Right ventricle myocardium inferior (tissue), 1 donor: ENCODE results near the gene MYLK4. TPM values are rescaled to one million over a fixed set of nuclear protein-coding genes. Genes with fewer than 3 reads are reported as not detected.

Source experiments
- ATAC-seq: fragments of 200-7000 bp; cut with Tn5 transposase; one replicate; pipeline ENCODE4 v1.9.1; 2020; ENCODE audit warnings: mild to moderate bottlenecking, moderate library complexity
- DNase-seq: peaks from one replicate; pipeline ENCODE4 v3.0.0; 2021; ENCODE audit errors: missing footprints
- intact Hi-C: fragments of 100-400 bp; cut with DNase I; formaldehyde crosslinking; loops from one replicate; pipeline ENCODE4 v1.11.0; 2022
- long read RNA-seq: library from polyadenylated mRNA; unstranded; transcript quantifications from one replicate; pipeline ENCODE4 v2.0.0, GENCODE V29; 2021
- total RNA-seq: library from RNA; stranded (reverse); fragmentation: NEBNext Ultra II Directional; extraction: Animal tissue kit (Norgen Biotek cat#: 25700); gene quantifications from one replicate; pipeline ENCODE4 v1.2.1, GENCODE V29; 2021
- donor health status: DM: no; HTN: yes; CAD: no; lungs with severe emphysema.

MYLK4 gene
- total RNA-seq: 2.0 TPM
- long read RNA-seq, partial matches to known transcripts: 0 of 3 reads
- long read RNA-seq, other reads (novel, unspliced or antisense): 3 of 3 reads

- intact Hi-C loops: no loop called here
- DNase-seq (no peak), ATAC-seq (no peak)
Measured at GRCh38 chr6:2750832-2751231, at the start of gene MYLK4. TSS of gene MYLK4 (minus strand) at chr6:2750922. CDS start at chr6:2749294, 1,628 bp downstream.

- intact Hi-C loops: no loop called here
- ATAC-seq (no peak), DNase-seq (no peak)
Measured at GRCh38 chr6:2799936-2800527, 49.3 kb upstream of the MYLK4 start.

DNA sequence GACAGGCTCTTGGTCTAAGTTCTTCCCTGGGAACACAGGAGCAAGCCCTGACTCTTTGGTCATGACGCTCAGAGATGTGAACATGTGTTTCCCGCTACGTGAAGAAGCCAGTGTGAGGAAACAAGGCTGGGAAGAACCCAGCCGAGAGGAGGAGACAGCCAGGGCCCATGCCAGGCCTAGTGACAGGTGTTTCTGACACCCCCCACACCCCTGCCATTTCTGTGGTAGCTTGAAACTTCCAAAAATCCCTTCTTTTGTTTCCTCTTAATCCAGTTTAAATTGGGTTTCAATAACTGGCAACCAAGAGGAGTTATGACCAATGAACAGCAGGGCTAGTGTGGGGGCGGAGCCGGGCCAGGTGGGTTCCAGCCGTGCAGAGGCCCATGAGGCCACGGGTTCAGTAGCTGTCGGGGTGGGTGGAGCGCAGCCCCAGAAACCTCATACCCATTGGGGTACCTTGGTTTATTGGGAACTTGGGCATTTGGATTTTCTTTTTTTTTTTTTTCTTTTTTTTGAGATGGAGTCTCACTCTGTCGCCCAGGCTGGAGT, 47.9 kb upstream of the MYLK4 start:
- DNase-seq (no peak), ATAC-seq (no peak)
- intact Hi-C loops: no loop called here

DNA sequence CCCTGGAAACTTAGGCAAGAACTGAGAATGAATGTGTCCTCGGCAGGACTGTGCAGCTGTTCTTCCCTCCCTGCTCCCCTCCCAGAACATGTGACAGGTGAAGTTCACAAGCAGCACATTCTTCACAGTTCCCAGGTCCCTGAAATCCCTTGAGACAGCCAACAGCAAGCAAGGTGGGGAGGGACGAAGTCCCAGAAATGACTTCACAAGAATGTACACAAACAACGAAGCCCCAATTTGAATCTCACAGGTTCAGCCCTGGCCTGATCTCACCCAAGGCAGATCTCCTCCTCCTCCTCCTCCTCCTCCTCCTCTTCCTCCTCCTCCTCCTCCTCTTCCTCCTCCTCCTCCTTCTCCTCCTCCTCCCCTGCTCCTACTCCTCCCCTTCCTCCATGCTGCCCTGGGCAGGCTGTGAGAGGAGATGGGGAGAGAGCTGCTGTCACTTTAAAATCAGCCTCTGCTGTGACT, 46.9 kb upstream of the MYLK4 start:
- no peak for ATAC-seq
- intact Hi-C loops: no loop called here
- no peak for DNase-seq

DNA sequence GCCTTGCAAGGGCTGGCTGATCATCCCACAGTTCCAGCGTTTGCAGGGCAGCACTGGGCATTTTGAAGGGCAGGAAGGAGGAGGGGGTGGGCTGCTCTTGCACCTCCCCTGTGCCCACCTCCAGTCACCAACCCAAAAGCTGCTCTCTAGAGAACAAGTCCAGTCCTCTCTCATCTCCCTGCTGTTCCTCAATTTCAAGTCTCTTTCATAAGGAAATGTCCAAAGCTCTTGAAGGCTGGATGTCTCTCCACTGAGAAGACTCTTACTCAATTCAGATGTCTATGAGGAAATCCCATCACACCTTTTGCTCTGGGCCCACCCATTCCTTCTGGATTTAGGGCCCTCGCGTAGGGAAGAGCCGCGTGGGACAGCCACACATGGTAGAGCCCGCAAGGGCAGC, 46.1 kb upstream of the MYLK4 start:
- DNase-seq: no peak
- ATAC-seq: no peak
- intact Hi-C loops: no loop called here

- ATAC-seq (no peak), DNase-seq (no peak)
- intact Hi-C loops: no loop called here
Measured at GRCh38 chr6:2795956-2796355, 45.2 kb upstream of the MYLK4 start.

- ATAC-seq: no peak
- intact Hi-C loops: no loop called here
Measured at GRCh38 chr6:2795162-2795561, 44.4 kb upstream of the MYLK4 start.

DNA sequence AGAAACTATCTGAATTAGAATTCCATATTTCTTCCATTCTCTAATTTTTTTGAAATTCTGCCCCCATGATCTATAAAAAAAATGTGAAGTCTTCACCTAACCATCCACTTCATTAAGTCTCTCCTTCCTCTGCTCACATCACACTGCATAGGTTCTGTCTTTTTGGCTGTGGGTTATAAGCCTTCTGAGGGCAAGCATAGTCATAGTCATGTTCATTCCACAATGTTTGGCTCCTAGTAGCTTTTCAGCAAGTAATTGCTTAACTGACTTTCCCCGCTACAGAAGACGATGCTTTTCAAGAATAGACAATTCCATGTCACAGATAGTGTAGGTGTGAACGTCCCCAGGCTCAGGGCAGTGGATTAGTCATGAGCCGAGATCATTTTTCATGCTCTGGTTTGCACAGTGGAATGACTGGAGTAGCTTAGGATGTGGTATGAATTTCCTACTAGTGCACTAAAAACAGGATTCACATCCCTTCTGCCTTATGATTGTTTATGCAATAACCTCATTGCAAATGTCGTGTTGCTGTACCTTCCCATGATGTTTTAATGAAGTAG, 43.5 kb upstream of the MYLK4 start:
- intact Hi-C loops: loop anchor here (5.0 kb wide), 2 partner anchors 33 to 118 kb away; no protein-coding TSS in a partner anchor
- no peak for ATAC-seq
- DNase-seq: no peak

More at GRCh38 chr6:2795162-2795561, 44.4 kb upstream of the MYLK4 start:
- no peak for DNase-seq

- ATAC-seq (peak; percentile 20), DNase-seq (no peak)
- intact Hi-C loops: loop anchor here (5.0 kb wide), 2 partner anchors 34 to 119 kb away; no protein-coding TSS in a partner anchor
Measured at GRCh38 chr6:2793534-2794151, 42.9 kb upstream of the MYLK4 start.

GRCh38 chr6:2792330-2793110, 41.8 kb upstream of the MYLK4 start:
- intact Hi-C loops: loop anchor here (5.0 kb wide), 2 partner anchors 35 to 120 kb away; no protein-coding TSS in a partner anchor
- no peak for DNase-seq
- ATAC-seq: no peak

GRCh38 chr6:2791450-2791974, 40.8 kb upstream of the MYLK4 start:
- DNase-seq: no peak
- ATAC-seq: peak; percentile 3
- intact Hi-C loops: loop anchor here (1.0 to 5.0 kb wide), 5 partner anchors 36 to 197 kb away; partner anchors contain the start of gene SERPINB1

- DNase-seq (no peak), ATAC-seq (peak; percentile 89)
- intact Hi-C loops: loop anchor here (1.0 to 5.0 kb wide), 5 partner anchors 36 to 197 kb away; partner anchors contain the start of gene SERPINB1
Measured at GRCh38 chr6:2790588-2791449, 40.1 kb upstream of the MYLK4 start.

GRCh38 chr6:2786269-2786668, 35.5 kb upstream of the MYLK4 start:
- DNase-seq (no peak), ATAC-seq (no peak)
- intact Hi-C loops: no loop called here

- intact Hi-C loops: no loop called here
- ATAC-seq (no peak), DNase-seq (no peak)
Measured at GRCh38 chr6:2784930-2785329, 34.2 kb upstream of the MYLK4 start.

GRCh38 chr6:2784061-2784460, 33.3 kb upstream of the MYLK4 start:
- intact Hi-C loops: no loop called here
- ATAC-seq (no peak), DNase-seq (no peak)

DNA sequence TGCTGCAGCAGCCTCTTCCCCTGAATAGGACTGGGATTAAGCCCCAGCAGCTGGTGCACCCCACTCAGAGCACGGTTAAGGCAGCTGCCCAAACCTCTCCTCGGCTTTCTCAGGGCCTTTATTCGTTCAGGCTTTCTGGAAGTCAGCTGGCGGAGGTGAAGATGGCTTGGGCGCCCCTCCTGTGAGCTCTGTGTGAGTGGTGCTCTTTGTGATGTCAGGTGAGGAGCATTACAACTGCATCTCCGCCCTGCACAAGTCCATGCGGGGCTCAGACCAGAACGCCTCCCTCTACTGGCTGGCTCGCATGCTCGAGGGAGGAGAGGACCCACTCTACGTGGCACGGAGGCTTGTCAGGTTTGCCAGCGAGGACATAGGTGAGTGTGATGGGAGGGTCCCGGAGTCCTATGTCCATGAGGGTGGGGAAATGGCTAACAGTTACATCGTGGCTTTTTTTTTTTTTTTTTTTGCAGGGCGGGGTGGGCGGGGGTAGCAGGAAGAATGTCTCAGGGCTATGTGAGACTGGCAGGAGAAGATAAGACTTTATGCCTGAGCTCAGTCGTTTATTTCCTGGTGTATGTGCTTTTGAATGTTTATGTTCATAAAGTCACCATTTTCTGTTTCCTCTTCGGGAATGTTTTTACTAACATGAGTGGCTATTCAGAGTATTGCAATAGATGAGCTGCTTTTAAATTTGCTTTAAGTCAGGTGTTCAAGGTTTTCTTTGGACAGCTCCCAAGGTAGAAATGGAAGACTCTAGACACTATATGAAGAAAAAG, 32.7 kb upstream of the MYLK4 start:
- intact Hi-C loops: no loop called here
- DNase-seq (no peak), ATAC-seq (no peak)

DNA sequence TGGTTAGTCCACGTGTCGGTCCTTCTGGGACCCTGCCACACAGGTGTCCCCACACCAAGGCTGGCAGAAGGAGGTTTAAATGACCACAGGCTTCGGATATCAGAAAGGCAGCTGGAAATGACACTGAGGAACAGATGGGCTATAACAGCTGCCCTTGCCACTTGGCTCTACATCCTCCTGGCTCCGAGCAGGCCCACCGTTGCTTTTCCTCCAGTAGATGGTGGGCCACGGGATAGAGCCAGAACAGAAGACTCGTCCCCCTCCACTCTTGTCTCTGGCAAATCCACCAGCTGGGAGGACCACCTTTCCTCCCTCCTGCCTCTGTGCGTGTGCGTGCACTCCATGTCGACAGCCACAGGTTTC, 32.1 kb upstream of the MYLK4 start:
- ATAC-seq: no peak

More for the DNA sequence above, 32.1 kb upstream of the MYLK4 start:
- intact Hi-C loops: no loop called here
- no peak for DNase-seq
